ENCODE results near the gene RGS8. TPM values are rescaled to one million over a fixed set of nuclear protein-coding genes. Genes with fewer than 3 reads are reported as not detected.

The RGS8 gene
- total and polyA plus RNA-seq, 2 experiments from 2014 or later: not detected

DNA sequence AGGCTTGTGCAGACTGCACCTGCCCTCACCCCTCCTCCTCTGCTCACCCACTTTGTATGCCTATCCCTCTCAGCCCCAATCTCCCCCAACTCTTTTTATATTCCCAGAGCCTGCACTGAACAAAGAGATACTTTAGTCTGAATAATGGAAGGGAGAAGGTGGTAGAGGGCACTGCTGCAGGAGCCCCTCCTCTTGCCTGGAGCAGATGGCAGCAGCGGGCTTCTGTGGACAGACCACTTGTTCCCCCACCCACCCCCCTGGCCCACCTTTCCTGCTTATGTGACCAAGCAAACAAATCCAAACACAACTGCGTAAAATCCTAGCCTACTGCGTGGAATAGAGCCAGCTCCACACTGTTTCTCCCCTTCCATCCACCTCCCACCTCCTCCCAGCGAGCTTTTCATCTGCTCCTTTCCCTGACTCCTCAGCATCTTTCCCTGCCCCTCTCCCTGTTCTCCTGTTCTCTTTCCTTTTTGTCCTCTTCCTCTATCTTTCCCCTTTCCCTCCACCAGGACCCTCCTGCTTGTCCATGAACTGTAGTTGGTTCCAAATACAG lies 27.5 kb downstream of the RGS8 start:
- Histone ChIP-seq H3K36me3 (ENCODE audit: low read depth) (no peaks in the 10 kb centered on the region), H2AFZ (no peak overlapping the region), H3K4me3 (no peak overlapping the region), H3K79me2 (ENCODE audit: insufficient read depth) (no peaks in the 10 kb centered on the region), H3K27me3 (replicated peaks; ENCODE audit: insufficient read depth) (peaks cover 14% of the 10 kb centered on the region), H3K9ac (no peak overlapping the region), H3K9me3 (ENCODE audit: low read depth) (no peaks in the 10 kb centered on the region), H4K20me1 (ENCODE audit: insufficient read depth) (no peaks in the 10 kb centered on the region), H3K9me2 (ENCODE audit: insufficient read depth) (no peaks in the 10 kb centered on the region), H3K4me2 (ENCODE audit: unreplicated experiment) (no peak overlapping the region), H3K4me1 (ENCODE audit: insufficient read depth) (no peaks in the 10 kb centered on the region), H3F3A (ENCODE audit: insufficient read depth) (no peaks in the 10 kb centered on the region), H3K27ac (no peak overlapping the region)
- in situ Hi-C loops (cut with MboI): no loop called here
- TF ChIP-seq EZH2 (IDR thresholded peaks at IDR 0.05; ENCODE audit: insufficient read depth, poor library complexity, severe bottlenecking): no peak
- no peak for TF ChIP-seq EZH2phosphoT487 (IDR thresholded peaks at IDR 0.05; ENCODE audit: insufficient read depth, low read depth)
- DNase-seq: no peak
- 64 to 65% methylated on average over 4 of the region's 4 CpGs for WGBS, 2 experiments (ENCODE audit: low coverage in 1 of 2, low lambda C conversion rate in 2 of 2, missing lambda C conversion rate in 2 of 2)

- in situ Hi-C loops (cut with MboI): no loop called here
Measured at GRCh38 chr1:182653986-182654385, 30.4 kb downstream of the RGS8 start.

GRCh38 chr1:182652933-182653332 lies 31.5 kb downstream of the RGS8 start:
- Histone ChIP-seq H3K79me2 (ENCODE audit: insufficient read depth) (no peaks in the 10 kb centered on the region), H3K27me3 (replicated peaks; ENCODE audit: insufficient read depth) (no peaks in the 10 kb centered on the region; the same call in 1 of the 2 replicates), H3K4me3 (no peak overlapping the region), H2AFZ (no peak overlapping the region), H3K27ac (no peak overlapping the region), H4K20me1 (ENCODE audit: insufficient read depth) (no peaks in the 10 kb centered on the region), H3K36me3 (ENCODE audit: low read depth) (no peaks in the 10 kb centered on the region), H3K9me3 (ENCODE audit: low read depth) (no peaks in the 10 kb centered on the region), H3K9ac (no peak overlapping the region), H3K4me2 (ENCODE audit: unreplicated experiment) (no peak overlapping the region), H3F3A (ENCODE audit: insufficient read depth) (no peaks in the 10 kb centered on the region), H3K9me2 (ENCODE audit: insufficient read depth) (no peaks in the 10 kb centered on the region), H3K4me1 (ENCODE audit: insufficient read depth) (no peaks in the 10 kb centered on the region)
- TF ChIP-seq EZH2 (IDR thresholded peaks at IDR 0.05; ENCODE audit: insufficient read depth, poor library complexity, severe bottlenecking) (no peak), EZH2phosphoT487 (IDR thresholded peaks at IDR 0.05; ENCODE audit: insufficient read depth, low read depth) (no peak)
- DNase-seq: no peak
- in situ Hi-C loops (cut with MboI): no loop called here
- WGBS, 2 experiments (ENCODE audit: low coverage in 1 of 2, low lambda C conversion rate in 2 of 2, missing lambda C conversion rate in 2 of 2): 49 to 50% methylated on average over 3 of the region's 3 CpGs

More at GRCh38 chr1:182653986-182654385, 30.4 kb downstream of the RGS8 start:
- Histone ChIP-seq H3K9me3 (ENCODE audit: low read depth) (no peaks in the 10 kb centered on the region), H3K79me2 (ENCODE audit: insufficient read depth) (no peaks in the 10 kb centered on the region), H3K36me3 (ENCODE audit: low read depth) (no peaks in the 10 kb centered on the region), H3F3A (ENCODE audit: insufficient read depth) (no peaks in the 10 kb centered on the region), H3K27me3 (replicated peaks; ENCODE audit: insufficient read depth) (peaks cover 3% of the 10 kb centered on the region), H2AFZ (no peak overlapping the region), H3K27ac (no peak overlapping the region), H4K20me1 (ENCODE audit: insufficient read depth) (no peaks in the 10 kb centered on the region), H3K4me3 (no peak overlapping the region), H3K4me2 (ENCODE audit: unreplicated experiment) (no peak overlapping the region), H3K4me1 (ENCODE audit: insufficient read depth) (no peaks in the 10 kb centered on the region), H3K9ac (no peak overlapping the region), H3K9me2 (ENCODE audit: insufficient read depth) (no peaks in the 10 kb centered on the region)
- TF ChIP-seq EZH2 (IDR thresholded peaks at IDR 0.05; ENCODE audit: insufficient read depth, poor library complexity, severe bottlenecking): no peak
- TF ChIP-seq EZH2phosphoT487 (IDR thresholded peaks at IDR 0.05; ENCODE audit: insufficient read depth, low read depth): no peak
- 83% methylated on average over 2 of the region's 2 CpGs for WGBS, 2 experiments (ENCODE audit: low coverage in 1 of 2, low lambda C conversion rate in 2 of 2, missing lambda C conversion rate in 2 of 2)
- no peak for DNase-seq

- WGBS, 2 experiments (ENCODE audit: low coverage in 1 of 2, low lambda C conversion rate in 2 of 2, missing lambda C conversion rate in 2 of 2): 26 to 27% methylated on average over 3 of the region's 3 CpGs
- Histone ChIP-seq H2AFZ (no peak overlapping the region), H3K36me3 (ENCODE audit: low read depth) (no peaks in the 10 kb centered on the region)
Measured at GRCh38 chr1:182651339-182651724, 33.1 kb downstream of the RGS8 start.

More at GRCh38 chr1:182651339-182651724, 33.1 kb downstream of the RGS8 start:
- Histone ChIP-seq H3K4me2 (ENCODE audit: unreplicated experiment) (no peak overlapping the region), H3F3A (ENCODE audit: insufficient read depth) (no peaks in the 10 kb centered on the region), H3K4me1 (ENCODE audit: insufficient read depth) (no peaks in the 10 kb centered on the region), H3K4me3 (no peak overlapping the region), H3K79me2 (ENCODE audit: insufficient read depth) (no peaks in the 10 kb centered on the region), H3K9me3 (ENCODE audit: low read depth) (no peaks in the 10 kb centered on the region), H3K27ac (no peak overlapping the region), H3K9me2 (ENCODE audit: insufficient read depth) (no peaks in the 10 kb centered on the region), H3K9ac (no peak overlapping the region), H3K27me3 (replicated peaks; ENCODE audit: insufficient read depth) (no peaks in the 10 kb centered on the region; the same call in 1 of the 2 replicates), H4K20me1 (ENCODE audit: insufficient read depth) (no peaks in the 10 kb centered on the region)
- DNase-seq: no peak
- TF ChIP-seq EZH2 (IDR thresholded peaks at IDR 0.05; ENCODE audit: insufficient read depth, poor library complexity, severe bottlenecking): no peak
- TF ChIP-seq EZH2phosphoT487 (IDR thresholded peaks at IDR 0.05; ENCODE audit: insufficient read depth, low read depth): no peak
- in situ Hi-C loops (cut with MboI): no loop called here
